DOHH2 (cell line): ENCODE data around the gene ARRB1.

Experiments
- H3F3A ChIP-seq: fragments of 200-600 bp; sonication (generic), shearing (Covaris generic); 2 replicates; pipeline ENCODE4 v1.6.0; 2016; ENCODE audit warnings: antibody characterized with exemption, mild to moderate bottlenecking; ENCODE audit not compliant: control insufficient read depth, insufficient read depth
- H3K27ac ChIP-seq: fragments of 200-600 bp; sonication (generic); 2 replicates; pipeline ENCODE4 v1.5.1; 2014; ENCODE audit warnings: low read depth, mild to moderate bottlenecking, low read length, moderate library complexity
- H3K27me3 ChIP-seq: fragments of 200-600 bp; sonication (generic); 2 replicates; pipeline ENCODE4 v1.6.1; 2014; ENCODE audit warnings: mild to moderate bottlenecking, low read length, mixed read lengths; ENCODE audit not compliant: control insufficient read depth
- H3K36me3 ChIP-seq: fragments of 200-600 bp; sonication (generic); 2 replicates; pipeline ENCODE4 v1.6.1; 2014; ENCODE audit warnings: mild to moderate bottlenecking, low read length, moderate library complexity, mixed read lengths; ENCODE audit not compliant: control insufficient read depth
- H3K4me1 ChIP-seq: fragments of 200-600 bp; sonication (generic); 2 replicates; pipeline ENCODE4 v1.6.1; 2014; ENCODE audit warnings: mild to moderate bottlenecking, low read length, mixed read lengths; ENCODE audit not compliant: control insufficient read depth
- H3K4me2 ChIP-seq: fragments of 200-600 bp; sonication (generic); 2 replicates; pipeline ENCODE4 v1.6.0; 2014; ENCODE audit warnings: mild to moderate bottlenecking, low read length, moderate library complexity
- H3K4me3 ChIP-seq: fragments of 200-600 bp; sonication (generic); 2 replicates; pipeline ENCODE4 v1.5.1; 2014; ENCODE audit warnings: mild to moderate bottlenecking, low read length, mixed read lengths
- H3K79me2 ChIP-seq: fragments of 200-600 bp; sonication (generic); 2 replicates; pipeline ENCODE4 v1.6.1; 2014; ENCODE audit warnings: mild to moderate bottlenecking, low read length, mixed read lengths; ENCODE audit not compliant: control insufficient read depth
- H3K9me2 ChIP-seq: fragments of 200-600 bp; sonication (generic); replicated peaks from 2 replicates; pipeline ENCODE4 v1.6.1; 2014; ENCODE audit warnings: mild to moderate bottlenecking, low read length, mixed read lengths; ENCODE audit not compliant: control insufficient read depth
- H3K9me3 ChIP-seq: fragments of 200-600 bp; sonication (generic); 2 replicates; pipeline ENCODE4 v1.6.1; 2014; ENCODE audit warnings: antibody characterized with exemption, low read length, mixed read lengths; ENCODE audit not compliant: control insufficient read depth, insufficient read depth
- H4K20me1 ChIP-seq: fragments of 200-600 bp; sonication (generic); 2 replicates; pipeline ENCODE4 v1.6.0; 2014; ENCODE audit warnings: low read depth, mild to moderate bottlenecking, antibody characterized with exemption, low read length, moderate library complexity; ENCODE audit not compliant: control insufficient read depth, insufficient read depth
- EZH2phosphoT487 ChIP-seq: fragments of 200-600 bp; sonication (generic); IDR thresholded peaks from 2 replicates; pipeline ENCODE4 v1.6.1; 2017; ENCODE audit warnings: borderline replicate concordance, mild to moderate bottlenecking, antibody characterized with exemption, low read length, moderate library complexity, mixed read lengths
- TF ChIP-seq, protein P1 (sequence below): fragments of 200-600 bp; sonication (generic); IDR thresholded peaks from one replicate; pipeline ENCODE4 v1.5.1; 2014; ENCODE audit warnings: antibody characterized with exemption, mild to moderate bottlenecking, low read depth, low read length; ENCODE audit not compliant: poor library complexity, severe bottlenecking

The ARRB1 gene

DNA sequence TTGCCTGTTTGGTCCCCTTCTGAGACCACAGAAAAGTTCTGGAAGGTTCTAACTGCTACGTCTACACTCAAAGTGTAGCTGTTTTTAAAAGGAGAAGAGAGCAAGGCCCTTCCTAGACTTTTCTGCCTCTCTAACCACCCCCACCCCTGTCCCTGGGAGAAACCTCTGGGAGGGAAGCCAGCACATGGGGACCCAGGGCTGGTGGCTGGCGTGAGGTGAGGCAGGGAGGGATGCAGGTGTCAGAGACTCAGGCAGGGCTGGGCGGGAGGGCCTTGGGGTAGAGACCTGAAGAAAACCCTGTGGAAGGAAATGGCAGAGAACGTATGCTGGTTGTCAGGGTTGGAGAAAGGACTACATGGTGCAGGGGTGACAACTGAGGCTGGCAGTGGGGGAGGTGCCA is 26.7 kb downstream of the ARRB1 start:
- no peak overlapping the region for H3K27ac ChIP-seq
- H3K9me2 ChIP-seq, result no peaks in the 10 kb centered on the region
- no peaks in the 10 kb centered on the region for H3F3A ChIP-seq
- no peak overlapping the region for H3K4me2 ChIP-seq
- peaks cover 3% of the 10 kb centered on the region; the same call in 1 of the 2 replicates for H3K27me3 ChIP-seq
- no peaks in the 10 kb centered on the region for H4K20me1 ChIP-seq
- TF ChIP-seq, protein P1, sequence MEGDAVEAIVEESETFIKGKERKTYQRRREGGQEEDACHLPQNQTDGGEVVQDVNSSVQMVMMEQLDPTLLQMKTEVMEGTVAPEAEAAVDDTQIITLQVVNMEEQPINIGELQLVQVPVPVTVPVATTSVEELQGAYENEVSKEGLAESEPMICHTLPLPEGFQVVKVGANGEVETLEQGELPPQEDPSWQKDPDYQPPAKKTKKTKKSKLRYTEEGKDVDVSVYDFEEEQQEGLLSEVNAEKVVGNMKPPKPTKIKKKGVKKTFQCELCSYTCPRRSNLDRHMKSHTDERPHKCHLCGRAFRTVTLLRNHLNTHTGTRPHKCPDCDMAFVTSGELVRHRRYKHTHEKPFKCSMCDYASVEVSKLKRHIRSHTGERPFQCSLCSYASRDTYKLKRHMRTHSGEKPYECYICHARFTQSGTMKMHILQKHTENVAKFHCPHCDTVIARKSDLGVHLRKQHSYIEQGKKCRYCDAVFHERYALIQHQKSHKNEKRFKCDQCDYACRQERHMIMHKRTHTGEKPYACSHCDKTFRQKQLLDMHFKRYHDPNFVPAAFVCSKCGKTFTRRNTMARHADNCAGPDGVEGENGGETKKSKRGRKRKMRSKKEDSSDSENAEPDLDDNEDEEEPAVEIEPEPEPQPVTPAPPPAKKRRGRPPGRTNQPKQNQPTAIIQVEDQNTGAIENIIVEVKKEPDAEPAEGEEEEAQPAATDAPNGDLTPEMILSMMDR, result no peak
- TF ChIP-seq EZH2phosphoT487, result no peak
- no peaks in the 10 kb centered on the region for H3K9me3 ChIP-seq
- H3K4me1 ChIP-seq, result peaks cover 13% of the 10 kb centered on the region
- no peak overlapping the region for H3K4me3 ChIP-seq
- no peaks in the 10 kb centered on the region for H3K36me3 ChIP-seq
- no peaks in the 10 kb centered on the region for H3K79me2 ChIP-seq

DNA sequence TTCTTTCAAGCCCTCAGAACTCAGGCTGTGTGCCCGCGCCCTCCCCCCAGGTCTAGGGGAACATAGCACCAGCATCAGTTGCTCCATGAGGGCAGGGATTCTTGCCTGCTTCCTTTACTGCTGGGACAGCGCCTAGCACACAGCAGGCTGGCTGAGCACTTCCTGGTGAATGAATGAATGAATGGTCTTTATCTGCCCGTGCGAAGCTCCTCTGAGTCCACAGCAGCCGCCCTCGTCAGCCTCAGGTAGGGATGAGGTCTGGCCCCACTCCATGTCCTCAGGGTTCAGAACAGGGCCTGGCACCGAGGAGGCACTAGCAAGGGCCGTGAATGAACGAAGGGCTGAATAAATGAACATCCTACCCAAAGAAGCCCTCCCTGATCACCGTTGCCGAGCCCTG is 27.3 kb downstream of the ARRB1 start:
- H3F3A ChIP-seq, result no peaks in the 10 kb centered on the region
- H3K79me2 ChIP-seq, result no peaks in the 10 kb centered on the region
- TF ChIP-seq, protein P1, result no peak
- no peak for TF ChIP-seq EZH2phosphoT487
- peaks cover 3% of the 10 kb centered on the region; the same call in 1 of the 2 replicates for H3K27me3 ChIP-seq
- H3K4me3 ChIP-seq, result no peak overlapping the region
- no peaks in the 10 kb centered on the region for H3K36me3 ChIP-seq
- peaks cover 9% of the 10 kb centered on the region for H3K4me1 ChIP-seq
- no peaks in the 10 kb centered on the region for H4K20me1 ChIP-seq
- no peaks in the 10 kb centered on the region for H3K9me3 ChIP-seq
- H3K27ac ChIP-seq, result no peak overlapping the region
- no peak overlapping the region for H3K4me2 ChIP-seq
- no peaks in the 10 kb centered on the region for H3K9me2 ChIP-seq

DNA sequence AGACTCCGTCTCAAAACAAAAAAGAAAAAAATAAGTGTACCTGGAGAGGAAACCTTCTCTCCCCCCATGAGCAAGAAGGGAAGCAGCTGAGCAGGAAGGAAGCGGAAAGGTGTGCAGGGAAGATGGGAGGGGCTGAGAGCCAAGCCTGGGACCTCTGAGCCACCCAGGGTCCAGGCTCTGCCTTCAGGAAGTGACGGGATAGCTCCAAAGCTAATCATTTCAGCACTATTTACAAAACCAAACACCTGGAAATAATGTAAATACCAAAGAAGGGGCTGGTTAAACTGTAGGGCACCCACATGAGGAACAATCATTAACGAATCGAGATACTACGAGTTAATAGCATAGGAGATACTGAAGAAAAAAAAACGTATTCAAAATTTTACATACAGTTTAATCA is 27.9 kb downstream of the ARRB1 start:
- Histone ChIP-seq H3K36me3 (no peaks in the 10 kb centered on the region), H3K9me3 (no peaks in the 10 kb centered on the region), H3K9me2 (no peaks in the 10 kb centered on the region), H3K4me2 (no peak overlapping the region), H3K27me3 (peaks cover 3% of the 10 kb centered on the region; the same call in 1 of the 2 replicates), H4K20me1 (no peaks in the 10 kb centered on the region), H3K4me1 (peaks cover 3% of the 10 kb centered on the region), H3K79me2 (no peaks in the 10 kb centered on the region), H3F3A (no peaks in the 10 kb centered on the region), H3K4me3 (no peak overlapping the region), H3K27ac (no peak overlapping the region)
- TF ChIP-seq, protein P1, result no peak
- no peak for TF ChIP-seq EZH2phosphoT487
